ENCODE data around the gene JAG1. TPM values are rescaled to one million over a fixed set of nuclear protein-coding genes. Genes with fewer than 3 reads are reported as not detected.

The JAG1 gene
- total RNA-seq, 2 donors from 2014 or later = 30.9 to 32.8 TPM

GRCh38 chr20:10648651-10649050 is 25.1 kb downstream of the JAG1 start:
- DNase-seq (ENCODE audit: low spot score) = no peak
- peaks cover 0 to 44% of the 10 kb centered on the region in 2 donors for H3K4me1 ChIP-seq

GRCh38 chr20:10647909-10648308 is 25.9 kb downstream of the JAG1 start:
- Histone ChIP-seq H3K4me3 (no peak overlapping the region), H3K36me3 (peaks cover 99% of the 10 kb centered on the region), H3K4me1 (peaks cover 0 to 37% of the 10 kb centered on the region in 2 donors), H3K27me3 (no peaks in the 10 kb centered on the region), H3K27ac (peak overlapping the region in 1 of 2 donors; percentile 24), H3K9me3 (no peaks in the 10 kb centered on the region)
- DNase-seq (ENCODE audit: low spot score) = no peak
- TF ChIP-seq, protein P1, sequence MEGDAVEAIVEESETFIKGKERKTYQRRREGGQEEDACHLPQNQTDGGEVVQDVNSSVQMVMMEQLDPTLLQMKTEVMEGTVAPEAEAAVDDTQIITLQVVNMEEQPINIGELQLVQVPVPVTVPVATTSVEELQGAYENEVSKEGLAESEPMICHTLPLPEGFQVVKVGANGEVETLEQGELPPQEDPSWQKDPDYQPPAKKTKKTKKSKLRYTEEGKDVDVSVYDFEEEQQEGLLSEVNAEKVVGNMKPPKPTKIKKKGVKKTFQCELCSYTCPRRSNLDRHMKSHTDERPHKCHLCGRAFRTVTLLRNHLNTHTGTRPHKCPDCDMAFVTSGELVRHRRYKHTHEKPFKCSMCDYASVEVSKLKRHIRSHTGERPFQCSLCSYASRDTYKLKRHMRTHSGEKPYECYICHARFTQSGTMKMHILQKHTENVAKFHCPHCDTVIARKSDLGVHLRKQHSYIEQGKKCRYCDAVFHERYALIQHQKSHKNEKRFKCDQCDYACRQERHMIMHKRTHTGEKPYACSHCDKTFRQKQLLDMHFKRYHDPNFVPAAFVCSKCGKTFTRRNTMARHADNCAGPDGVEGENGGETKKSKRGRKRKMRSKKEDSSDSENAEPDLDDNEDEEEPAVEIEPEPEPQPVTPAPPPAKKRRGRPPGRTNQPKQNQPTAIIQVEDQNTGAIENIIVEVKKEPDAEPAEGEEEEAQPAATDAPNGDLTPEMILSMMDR (IDR thresholded peaks at IDR 0.05) = no peak

More at GRCh38 chr20:10648651-10649050, 25.1 kb downstream of the JAG1 start:
- Histone ChIP-seq H3K36me3 (peaks cover 94% of the 10 kb centered on the region), H3K4me3 (no peak overlapping the region), H3K27me3 (no peaks in the 10 kb centered on the region), H3K9me3 (no peaks in the 10 kb centered on the region), H3K27ac (peak overlapping the region in 1 of 2 donors; percentile 47)
- TF ChIP-seq, protein P1 (IDR thresholded peaks at IDR 0.05) = no peak

DNA sequence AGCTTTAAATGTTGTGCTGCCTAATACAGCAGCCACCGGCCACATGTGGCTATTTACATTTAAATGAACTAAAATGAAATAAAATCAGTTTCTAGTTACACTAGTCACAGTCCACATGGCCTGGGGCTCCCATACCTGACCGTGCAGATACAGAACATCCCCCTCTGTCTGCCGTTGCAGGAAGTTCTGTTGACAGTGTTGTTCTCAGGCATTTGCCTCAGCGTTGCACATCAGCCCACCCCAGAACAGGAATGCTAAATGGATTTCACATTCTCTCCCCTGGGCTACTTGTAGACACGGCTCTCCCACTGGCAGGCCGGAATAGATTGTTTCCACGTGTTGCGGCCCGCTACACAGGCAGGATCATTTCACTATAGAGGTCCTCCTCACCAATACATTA is 26.3 kb downstream of the JAG1 start:
- Histone ChIP-seq H3K4me3 (no peak overlapping the region), H3K9me3 (no peaks in the 10 kb centered on the region), H3K36me3 (peaks cover 99% of the 10 kb centered on the region), H3K27ac (peak overlapping the region; percentile 13 to 24), H3K27me3 (no peaks in the 10 kb centered on the region), H3K4me1 (peaks cover 0 to 32% of the 10 kb centered on the region in 2 donors)
- no peak for DNase-seq (ENCODE audit: low spot score)
- TF ChIP-seq, protein P1 (IDR thresholded peaks at IDR 0.05) = peak in 1 of 2 donors; percentile 38

DNA sequence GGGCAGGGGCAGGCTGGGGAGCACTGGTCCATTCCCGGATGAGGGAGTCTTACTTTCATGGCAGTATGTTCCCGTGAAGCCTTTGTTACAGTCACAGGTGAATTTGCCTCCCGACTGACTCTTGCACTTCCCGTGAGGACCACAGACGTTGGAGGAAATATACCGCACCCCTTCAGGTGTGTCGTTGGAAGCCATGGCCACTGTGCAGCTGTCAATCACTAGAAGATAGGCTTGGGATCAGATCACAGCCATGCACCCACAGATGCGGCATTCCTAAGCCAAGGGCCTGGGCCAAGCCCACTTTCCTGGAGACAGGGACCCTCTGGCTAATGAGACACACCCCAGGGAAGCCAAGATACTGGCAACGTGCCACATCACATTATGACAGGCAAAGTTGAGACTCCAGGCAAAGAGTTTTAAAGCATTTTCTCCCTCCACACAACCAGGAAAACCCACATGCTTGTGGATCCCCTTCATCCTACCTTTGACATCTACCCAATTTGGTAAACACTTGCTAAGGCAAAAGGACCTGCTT is 26.8 kb downstream of the JAG1 start:
- H3K36me3 ChIP-seq = peaks cover 100% of the 10 kb centered on the region
- H3K9me3 ChIP-seq = no peaks in the 10 kb centered on the region
- H3K4me3 ChIP-seq = no peak overlapping the region
- no peak for DNase-seq (ENCODE audit: low spot score)
- peak overlapping the region; percentile 13 to 24 for H3K27ac ChIP-seq
- H3K4me1 ChIP-seq = peaks cover 0 to 27% of the 10 kb centered on the region in 2 donors
- H3K27me3 ChIP-seq = no peaks in the 10 kb centered on the region
- TF ChIP-seq, protein P1 (IDR thresholded peaks at IDR 0.05) = no peak

GRCh38 chr20:10646006-10646405 is 27.8 kb downstream of the JAG1 start:
- TF ChIP-seq, protein P1 (IDR thresholded peaks at IDR 0.05) = no peak
- H3K4me1 ChIP-seq = peaks cover 0 to 18% of the 10 kb centered on the region in 2 donors
- peak overlapping the region in 1 of 2 donors; percentile 3 for H3K27ac ChIP-seq

DNA sequence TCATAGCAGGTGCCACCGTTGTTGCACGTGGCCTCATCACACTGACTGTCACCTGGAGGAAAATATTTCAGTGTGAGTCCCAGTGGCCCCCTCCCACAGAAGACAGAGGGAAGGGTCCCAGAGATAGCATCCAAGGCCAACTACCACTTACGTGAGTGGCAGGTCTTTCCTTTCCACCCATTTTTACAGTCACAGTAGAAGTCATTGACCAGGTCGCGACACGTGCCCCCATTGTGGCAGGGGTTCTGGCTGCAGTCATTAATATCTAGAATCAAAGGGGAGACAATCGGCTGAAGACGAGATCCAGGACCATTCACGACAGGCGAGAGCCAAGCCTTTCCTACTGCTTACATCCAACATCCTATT is 28.6 kb downstream of the JAG1 start:
- DNase-seq (ENCODE audit: low spot score) = no peak
- TF ChIP-seq, protein P1 (IDR thresholded peaks at IDR 0.05) = no peak
- Histone ChIP-seq H3K9me3 (no peaks in the 10 kb centered on the region), H3K27ac (peak overlapping the region in 1 of 2 donors; percentile 37), H3K27me3 (no peaks in the 10 kb centered on the region), H3K4me1 (peaks cover 0 to 20% of the 10 kb centered on the region in 2 donors), H3K36me3 (peaks cover 100% of the 10 kb centered on the region), H3K4me3 (no peak overlapping the region)

More at GRCh38 chr20:10646006-10646405, 27.8 kb downstream of the JAG1 start:
- peaks cover 100% of the 10 kb centered on the region for H3K36me3 ChIP-seq
- no peaks in the 10 kb centered on the region for H3K9me3 ChIP-seq
- no peak for DNase-seq (ENCODE audit: low spot score)
- H3K4me3 ChIP-seq = no peak overlapping the region
- H3K27me3 ChIP-seq = no peaks in the 10 kb centered on the region

Data from right atrium auricular region (tissue), 2 donors.